HG03342 (cell line): ENCODE results near the gene TTPAL.

Experiments used
- ATAC-seq: cut with Tn5 transposase; IDR thresholded peaks from one replicate; pipeline ENCODE4 v1.9.1; 2021; ENCODE audit warnings: mild to moderate bottlenecking, moderate library complexity; ENCODE audit not compliant: unreplicated experiment

TTPAL gene

GRCh38 chr20:44475694-44476560 is at the start of gene TTPAL:
TSS of gene TTPAL (plus strand) at chr20:44475874. CDS start at chr20:44480000, 4,126 bp downstream.
- ATAC-seq = peak; percentile 88

GRCh38 chr20:44425923-44426322 is 49.8 kb upstream of the TTPAL start:
- ATAC-seq = no peak

- ATAC-seq = no peak
Observed at GRCh38 chr20:44426879-44427790, 48.5 kb upstream of the TTPAL start.

GRCh38 chr20:44427804-44428173 is 47.9 kb upstream of the TTPAL start:
- no peak for ATAC-seq

- ATAC-seq = no peak
Observed at GRCh38 chr20:44428174-44429016, 47.3 kb upstream of the TTPAL start.

GRCh38 chr20:44429017-44429339 is 46.7 kb upstream of the TTPAL start:
- ATAC-seq = no peak

- no peak for ATAC-seq
Observed at GRCh38 chr20:44429419-44430269, 46.0 kb upstream of the TTPAL start.

GRCh38 chr20:44430270-44431065 is 45.2 kb upstream of the TTPAL start:
- ATAC-seq = no peak

GRCh38 chr20:44431118-44431501 is 44.6 kb upstream of the TTPAL start:
- ATAC-seq = no peak

GRCh38 chr20:44431502-44432234 is 44.0 kb upstream of the TTPAL start:
- no peak for ATAC-seq

GRCh38 chr20:44432618-44433577 is 42.8 kb upstream of the TTPAL start:
- ATAC-seq = no peak

- ATAC-seq = no peak
Observed at GRCh38 chr20:44433751-44434538, 41.7 kb upstream of the TTPAL start.

GRCh38 chr20:44435630-44436335 is 39.9 kb upstream of the TTPAL start:
- no peak for ATAC-seq

- no peak for ATAC-seq
Observed at GRCh38 chr20:44436393-44436792, 39.3 kb upstream of the TTPAL start.

GRCh38 chr20:44437497-44437896 is 38.2 kb upstream of the TTPAL start:
- ATAC-seq = no peak

- no peak for ATAC-seq
Observed at GRCh38 chr20:44438782-44439181, 36.9 kb upstream of the TTPAL start.
